GM23338 (cell line): ENCODE data around the gene AEBP2. TPM values are rescaled to one million over a fixed set of nuclear protein-coding genes. Genes with fewer than 3 reads are reported as not detected.

ENCODE experiments used
- ATAC-seq: fragments of 200-7000 bp; cut with Tn5 transposase; 3 replicates; pipeline ENCODE4 v1.9.1; 2020
- DNase-seq: peaks from one replicate; pipeline ENCODE4 v3.0.0-alpha.2; 2015; ENCODE audit warnings: low spot score
- H2AFZ ChIP-seq: fragments of 200-600 bp; sonication (generic); 2 replicates; pipeline ENCODE4 v1.8.0; 2016; ENCODE audit warnings: antibody characterized with exemption, mild to moderate bottlenecking, moderate library complexity
- H3F3A ChIP-seq: fragments of 200-600 bp; sonication (generic); replicated peaks from 2 replicates; pipeline ENCODE4 v1.8.0; 2017; ENCODE audit warnings: antibody characterized with exemption, mixed run types, low read depth
- H3K27ac ChIP-seq: fragments of 200-600 bp; sonication (generic); 2 replicates; pipeline ENCODE4 v1.6.1; 2016; ENCODE audit warnings: low read depth
- H3K27me3 ChIP-seq: fragments of 200-600 bp; sonication (generic); 2 replicates; pipeline ENCODE4 v1.8.0; 2016; ENCODE audit warnings: mild to moderate bottlenecking, mixed run types, moderate library complexity; ENCODE audit not compliant: insufficient read depth
- H3K36me3 ChIP-seq: fragments of 200-600 bp; sonication (generic); 2 replicates; pipeline ENCODE4 v1.8.0; 2016; ENCODE audit warnings: mild to moderate bottlenecking; ENCODE audit not compliant: insufficient read depth
- H3K4me1 ChIP-seq: fragments of 200-600 bp; sonication (generic); 2 replicates; pipeline ENCODE4 v1.8.0; 2016; ENCODE audit warnings: mild to moderate bottlenecking, moderate library complexity; ENCODE audit not compliant: insufficient read depth
- H3K4me2 ChIP-seq: fragments of 200-600 bp; sonication (generic); 2 replicates; pipeline ENCODE4 v1.7.1; 2017; ENCODE audit warnings: mixed run types
- H3K4me3 ChIP-seq: fragments of 200-600 bp; sonication (generic); 2 replicates; pipeline ENCODE4 v1.6.1; 2016; ENCODE audit warnings: mixed run types
- H3K79me2 ChIP-seq: fragments of 200-600 bp; sonication (generic); replicated peaks from 2 replicates; pipeline ENCODE4 v1.8.0; 2017; ENCODE audit warnings: mild to moderate bottlenecking; ENCODE audit not compliant: insufficient read depth
- H3K9me2 ChIP-seq: fragments of 200-600 bp; sonication (generic); 2 replicates; pipeline ENCODE4 v1.8.0; 2017; ENCODE audit not compliant: insufficient read depth
- H4K20me1 ChIP-seq: fragments of 200-600 bp; sonication (generic); replicated peaks from 2 replicates; pipeline ENCODE4 v1.8.0; 2017; ENCODE audit warnings: mild to moderate bottlenecking; ENCODE audit not compliant: insufficient read depth
- H3K27ac Mint-ChIP-seq: 2 replicates; pipeline ENCODE4 v1.8.0; 2020; ENCODE audit warnings: inconsistent platforms, mild to moderate bottlenecking, moderate library complexity, mixed read lengths
- H3K27me3 Mint-ChIP-seq: 3 replicates; pipeline ENCODE4 v1.8.0; 2022; ENCODE audit warnings: low read depth, mild to moderate bottlenecking, moderate library complexity, mixed read lengths, inconsistent platforms; ENCODE audit not compliant: insufficient read depth, poor library complexity
- H3K36me3 Mint-ChIP-seq: 3 replicates; pipeline ENCODE4 v1.8.0; 2021; ENCODE audit warnings: low read depth, mild to moderate bottlenecking, inconsistent platforms, moderate library complexity, mixed read lengths
- H3K4me1 Mint-ChIP-seq: 3 replicates; pipeline ENCODE4 v1.8.0; 2020; ENCODE audit warnings: mild to moderate bottlenecking, inconsistent platforms, mixed read lengths
- H3K4me3 Mint-ChIP-seq: 3 replicates; pipeline ENCODE4 v1.8.0; 2021; ENCODE audit warnings: moderate library complexity, mild to moderate bottlenecking, inconsistent platforms, mixed read lengths
- H3K9me3 Mint-ChIP-seq: 3 replicates; pipeline ENCODE4 v1.8.0; 2020; ENCODE audit warnings: moderate library complexity, mild to moderate bottlenecking, inconsistent platforms, mixed read lengths
- CREB1 ChIP-seq: fragments of 250-450 bp; sonication (Bioruptor Pico); IDR thresholded peaks from 2 replicates; pipeline ENCODE4 v1.5.0; 2020; ENCODE audit warnings: low read depth, mild to moderate bottlenecking, moderate library complexity
- CTCF ChIP-seq, 2 experiments: fragments of 200-600 bp in 1 of 2; sonication (generic) in 1 of 2; conservative IDR thresholded peaks; 2 replicates each; pipeline versions ENCODE4 v1.5.1 to v1.6.1; 2016 to 2017; ENCODE audit warnings: antibody characterized with exemption in 2 of 2, low read depth in 2 of 2, mild to moderate bottlenecking in 2 of 2, moderate library complexity in 1 of 2
- ETS1 ChIP-seq: IDR thresholded peaks from 2 replicates; pipeline ENCODE4 v1.6.1; 2016; ENCODE audit warnings: antibody characterized with exemption
- EZH2 ChIP-seq: fragments of 200-600 bp; sonication (generic); IDR thresholded peaks from one replicate; pipeline ENCODE4 v1.8.0; 2017; ENCODE audit warnings: antibody characterized with exemption, mild to moderate bottlenecking, low read depth; ENCODE audit not compliant: unreplicated experiment
- EZH2phosphoT487 ChIP-seq: fragments of 200-600 bp; sonication (generic); IDR thresholded peaks from one replicate; pipeline ENCODE4 v1.8.1; 2018; ENCODE audit warnings: antibody characterized with exemption; ENCODE audit not compliant: unreplicated experiment
- JUNB ChIP-seq: IDR thresholded peaks from one replicate; pipeline ENCODE4 v1.6.1; 2016; ENCODE audit warnings: antibody characterized with exemption; ENCODE audit not compliant: unreplicated experiment
- NANOG ChIP-seq: IDR thresholded peaks from 2 replicates; pipeline ENCODE4 v1.6.1; 2016; ENCODE audit warnings: antibody characterized with exemption, borderline replicate concordance
- POLR2AphosphoS5 ChIP-seq: IDR thresholded peaks from 2 replicates; pipeline ENCODE4 v1.6.1; 2016; ENCODE audit warnings: antibody characterized with exemption, low read depth
- REST ChIP-seq: IDR thresholded peaks from one replicate; pipeline ENCODE4 v1.6.1; 2018; ENCODE audit warnings: antibody characterized with exemption; ENCODE audit not compliant: unreplicated experiment
- STAT1 ChIP-seq: IDR thresholded peaks from one replicate; pipeline ENCODE4 v1.6.1; 2016; ENCODE audit warnings: antibody characterized with exemption; ENCODE audit not compliant: unreplicated experiment
- ZNF114 ChIP-seq: fragments of 250-450 bp; sonication (Bioruptor Pico); IDR thresholded peaks from 2 replicates; pipeline ENCODE4 v1.5.0; 2020; ENCODE audit warnings: mild to moderate bottlenecking, moderate library complexity
- ZNF331 ChIP-seq: fragments of 250-450 bp; sonication (Bioruptor Pico); IDR thresholded peaks from 2 replicates; pipeline ENCODE4 v1.5.0; 2020; ENCODE audit warnings: low read depth, mild to moderate bottlenecking, moderate library complexity
- ZNF462 ChIP-seq: fragments of 250-450 bp; sonication (Bioruptor Pico); IDR thresholded peaks from 2 replicates; pipeline ENCODE4 v1.5.0; 2020; ENCODE audit warnings: mild to moderate bottlenecking, moderate library complexity
- polyA plus RNA-seq: library from polyadenylated mRNA; unstranded; fragments of >200 nt; fragmentation: Nextera tagmentation; extraction: Ambion mirVana; gene quantifications from 2 replicates; pipeline ENCODE4 v1.2.1, GENCODE V29; 2016
- total RNA-seq: library from RNA; depleted of rRNA; stranded (reverse); fragments of >200 nt; shearing (Covaris generic); gene quantifications from 2 replicates; pipeline ENCODE4 v1.2.3, GENCODE V29; 2014

Gene AEBP2
- total and polyA plus RNA-seq, 2 experiments from 2014 or later = 39.3 to 48.1 TPM

- Histone ChIP-seq H3K4me3 (no peak overlapping the region), H3K36me3 (peaks cover 5% of the 10 kb centered on the region; the same call in 1 of the 2 replicates), H3K4me2 (no peak overlapping the region), H3K9me2 (no peaks in the 10 kb centered on the region), H3K27ac (peak overlapping the region; percentile 6), H4K20me1 (peaks cover 23% of the 10 kb centered on the region), H2AFZ (no peak overlapping the region), H3K79me2 (peaks cover 80% of the 10 kb centered on the region), H3K4me1 (peaks cover 33% of the 10 kb centered on the region), H3K27me3 (no peaks in the 10 kb centered on the region), H3F3A (0 out of 2 replicates have a peak, but pooled peaks cover 8% of the 10 kb centered on the region)
- H3K4me1 Mint-ChIP-seq = peaks cover 34% of the 10 kb centered on the region
- ATAC-seq (no peak), DNase-seq (no peak)
- no peak overlapping the region for H3K27ac Mint-ChIP-seq
- no peak overlapping the region for H3K4me3 Mint-ChIP-seq
- H3K9me3 Mint-ChIP-seq = no peaks in the 10 kb centered on the region
- peaks cover 9% of the 10 kb centered on the region for H3K27me3 Mint-ChIP-seq
- peaks cover 48% of the 10 kb centered on the region for H3K36me3 Mint-ChIP-seq
- TF ChIP-seq CREB1 (CRISPR knock-in tag) (no peak), ZNF462 (CRISPR knock-in tag) (no peak), REST (no peak), ETS1 (no peak), STAT1 (no peak), NANOG (no peak), ZNF331 (CRISPR knock-in tag) (no peak), ZNF114 (no peak), EZH2 (no peak), CTCF (conservative IDR thresholded peaks at IDR 0.05; ENCODE audit: low read depth in 2 of 2) (no peak), POLR2AphosphoS5 (no peak), EZH2phosphoT487 (no peak), JUNB (no peak)
Measured at GRCh38 chr12:19490908-19491307, 51.6 kb downstream of the AEBP2 start.
